Kidney (tissue), 14 donors: ENCODE results near the gene PRKACG. TPM values are rescaled to one million over a fixed set of nuclear protein-coding genes. Genes with fewer than 3 reads are reported as not detected.

Experiments used
- DNase-seq, 5 donors: peaks; one replicate each; pipeline ENCODE4 v3.0.0-alpha.2; 2013 to 2020
- FAIRE-seq: peaks from 2 replicates; lab custom pipeline; 2012; peaks lifted over from hg19 to GRCh38; lab: Jason Lieb, UNC
- H3K27ac ChIP-seq, 2 donors: one replicate each; pipeline ENCODE4 v1.7.0; 2013; ENCODE audit warnings: low read depth in 2 of 2, low read length in 2 of 2, inconsistent platforms in 1 of 2
- H3K27me3 ChIP-seq: one replicate; pipeline ENCODE4 v1.7.1; 2013; ENCODE audit warnings: low read length, inconsistent platforms; ENCODE audit not compliant: control insufficient read depth, insufficient read depth
- H3K36me3 ChIP-seq, 3 donors: one replicate each; pipeline versions ENCODE4 v1.7.0 to v1.7.1; 2013; ENCODE audit warnings: low read length in 3 of 3, control low read depth in 1 of 3, inconsistent platforms in 1 of 3; ENCODE audit not compliant: insufficient read depth in 3 of 3, control insufficient read depth in 2 of 3
- H3K4me1 ChIP-seq, 3 donors: one replicate each; pipeline versions ENCODE4 v1.7.0 to v1.7.1; 2013; ENCODE audit warnings: low read length in 3 of 3, inconsistent platforms in 1 of 3, low read depth in 1 of 3; ENCODE audit not compliant: control insufficient read depth in 2 of 3, insufficient read depth in 2 of 3
- H3K4me3 ChIP-seq, 3 donors: one replicate each; pipeline versions ENCODE4 v1.7.0 to v1.8.1; 2013; ENCODE audit warnings: low read length in 3 of 3, control low read depth in 1 of 3, inconsistent platforms in 1 of 3
- H3K9ac ChIP-seq, 3 donors: one replicate each; pipeline versions ENCODE4 v1.7.0 to v1.7.1; 2013; ENCODE audit warnings: low read length in 3 of 3, control low read depth in 1 of 3, inconsistent platforms in 1 of 3
- H3K9me3 ChIP-seq, 3 donors: one replicate each; pipeline versions ENCODE4 v1.7.0 to v1.7.1; 2013; ENCODE audit warnings: low read length in 3 of 3, control low read depth in 1 of 3, inconsistent platforms in 1 of 3; ENCODE audit not compliant: control insufficient read depth in 2 of 3, insufficient read depth in 1 of 3
- intact Hi-C: fragments of 100-400 bp; cut with DNase I; formaldehyde crosslinking; loops from one replicate; pipeline ENCODE4 v1.11.1; 2022
- polyA plus RNA-seq: library from polyadenylated mRNA; stranded (reverse); fragments of 350-450 nt; fragmentation: Illumina TruSeq; extraction: RNeasy Lipid Tissue Mini Kit (QIAGEN cat#74804); gene quantifications from one replicate; pipeline ENCODE4 v1.2.3, GENCODE V29; 2014; ENCODE audit warnings: low read depth, low replicate concordance; ENCODE audit not compliant: insufficient read depth
- total RNA-seq: library from RNA; stranded (reverse); fragmentation: NEBNext Ultra II Directional; extraction: Animal tissue kit (Norgen Biotek cat#: 25700); gene quantifications from one replicate; pipeline ENCODE4 v1.2.1, GENCODE V29; 2021
- TF ChIP-seq, protein P1 (sequence below): IDR thresholded peaks from 3 replicates; pipeline ENCODE4 v1.5.1; 2012; ENCODE audit warnings: mild to moderate bottlenecking, moderate library complexity, borderline replicate concordance; ENCODE audit not compliant: insufficient read depth; ENCODE audit errors: extremely low read depth
- donor health status: control.
- donor health status: control.
- donor health status: control.
- donor health status: control.
- donor health status: control.
- donor health status: DM: yes; HTN: yes; CAD: no.
- donor health status: Normal renal cell carcinoma (clear cell type).

Gene PRKACG
- total and polyA plus RNA-seq, 2 donors from 2014 or later = not detected

DNA sequence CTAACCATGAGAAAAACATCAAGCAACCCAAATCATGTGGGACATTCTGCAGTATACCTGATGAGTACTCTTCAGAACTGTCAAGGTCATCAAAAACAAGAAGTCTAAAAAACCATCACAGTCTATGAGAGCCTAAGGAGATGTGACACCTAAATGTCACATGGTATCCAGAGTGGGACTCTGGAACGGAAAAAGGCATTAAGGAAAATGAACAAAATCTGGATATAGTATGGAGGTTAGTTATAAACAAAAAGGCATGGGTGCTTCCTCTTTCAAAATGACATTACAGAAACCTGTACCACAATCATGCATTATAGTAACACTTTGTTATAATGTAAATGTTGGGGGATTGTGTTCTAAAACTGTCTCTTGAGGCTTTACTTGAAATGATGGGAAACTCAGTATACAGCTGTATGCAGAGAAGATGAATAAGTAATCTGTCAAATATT is 47.4 kb downstream of the PRKACG start:
- TF ChIP-seq, protein P1, sequence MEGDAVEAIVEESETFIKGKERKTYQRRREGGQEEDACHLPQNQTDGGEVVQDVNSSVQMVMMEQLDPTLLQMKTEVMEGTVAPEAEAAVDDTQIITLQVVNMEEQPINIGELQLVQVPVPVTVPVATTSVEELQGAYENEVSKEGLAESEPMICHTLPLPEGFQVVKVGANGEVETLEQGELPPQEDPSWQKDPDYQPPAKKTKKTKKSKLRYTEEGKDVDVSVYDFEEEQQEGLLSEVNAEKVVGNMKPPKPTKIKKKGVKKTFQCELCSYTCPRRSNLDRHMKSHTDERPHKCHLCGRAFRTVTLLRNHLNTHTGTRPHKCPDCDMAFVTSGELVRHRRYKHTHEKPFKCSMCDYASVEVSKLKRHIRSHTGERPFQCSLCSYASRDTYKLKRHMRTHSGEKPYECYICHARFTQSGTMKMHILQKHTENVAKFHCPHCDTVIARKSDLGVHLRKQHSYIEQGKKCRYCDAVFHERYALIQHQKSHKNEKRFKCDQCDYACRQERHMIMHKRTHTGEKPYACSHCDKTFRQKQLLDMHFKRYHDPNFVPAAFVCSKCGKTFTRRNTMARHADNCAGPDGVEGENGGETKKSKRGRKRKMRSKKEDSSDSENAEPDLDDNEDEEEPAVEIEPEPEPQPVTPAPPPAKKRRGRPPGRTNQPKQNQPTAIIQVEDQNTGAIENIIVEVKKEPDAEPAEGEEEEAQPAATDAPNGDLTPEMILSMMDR = no peak
- Histone ChIP-seq H3K27ac (no peak overlapping the region), H3K36me3 (no peaks in the 10 kb centered on the region), H3K9ac (no peak overlapping the region), H3K4me3 (no peak overlapping the region), H3K9me3 (no peaks in the 10 kb centered on the region), H3K27me3 (no peaks in the 10 kb centered on the region), H3K4me1 (no peaks in the 10 kb centered on the region)
- intact Hi-C loops = no loop called here
- FAIRE-seq (no peak), DNase-seq (no peak)

DNA sequence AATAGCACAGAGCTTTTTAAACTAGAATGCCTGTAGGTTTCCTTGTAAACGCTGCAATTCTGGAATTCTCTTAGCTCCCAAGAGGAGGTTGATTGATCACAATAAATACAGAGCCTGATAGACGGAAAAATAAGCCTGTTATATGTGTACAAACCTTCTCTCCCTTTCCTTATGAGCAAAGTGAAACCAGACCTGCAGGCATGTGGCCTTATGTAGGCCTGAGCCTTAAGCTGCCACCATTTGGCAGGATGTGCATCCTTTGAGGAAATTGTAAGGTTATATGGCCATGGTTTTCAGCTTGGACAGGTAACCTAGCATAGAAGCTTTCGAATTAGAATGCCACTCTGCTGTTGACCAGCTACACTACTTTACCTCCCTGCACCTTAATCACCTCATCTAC is 49.1 kb downstream of the PRKACG start:
- Histone ChIP-seq H3K9me3 (no peaks in the 10 kb centered on the region), H3K27me3 (no peaks in the 10 kb centered on the region), H3K36me3 (no peaks in the 10 kb centered on the region), H3K9ac (no peak overlapping the region), H3K27ac (no peak overlapping the region), H3K4me1 (no peaks in the 10 kb centered on the region), H3K4me3 (no peak overlapping the region)
- DNase-seq (no peak), FAIRE-seq (no peak)
- intact Hi-C loops = no loop called here
- TF ChIP-seq, protein P1 = no peak

DNA sequence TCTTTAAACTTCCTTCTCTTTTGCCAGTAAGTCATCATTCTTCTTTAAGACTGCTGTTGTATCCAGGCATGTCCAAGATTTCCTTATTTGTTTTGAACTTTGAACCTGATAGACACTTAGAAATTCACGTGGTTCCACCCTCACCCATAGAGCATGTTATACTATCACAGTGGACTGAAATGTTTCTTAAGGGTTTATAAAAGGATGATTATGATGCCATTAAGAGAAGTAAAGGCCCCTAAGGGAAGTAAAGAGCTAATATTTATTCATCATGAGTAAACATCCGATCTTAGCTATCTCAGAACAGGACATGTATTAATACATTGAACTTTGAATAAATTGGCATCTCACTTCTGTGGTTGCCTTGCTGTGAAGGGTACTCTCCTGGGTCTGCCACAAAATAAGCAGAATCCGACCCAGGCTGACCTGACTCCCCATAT is 49.8 kb downstream of the PRKACG start:
- H3K4me3 ChIP-seq = no peak overlapping the region
- H3K36me3 ChIP-seq = no peaks in the 10 kb centered on the region
- DNase-seq = no peak
- no peaks in the 10 kb centered on the region for H3K4me1 ChIP-seq
- FAIRE-seq = no peak
- TF ChIP-seq, protein P1 = no peak
- intact Hi-C loops = no loop called here
- H3K27ac ChIP-seq = no peak overlapping the region
- H3K27me3 ChIP-seq = no peaks in the 10 kb centered on the region
- H3K9me3 ChIP-seq = no peaks in the 10 kb centered on the region
- H3K9ac ChIP-seq = no peak overlapping the region

DNA sequence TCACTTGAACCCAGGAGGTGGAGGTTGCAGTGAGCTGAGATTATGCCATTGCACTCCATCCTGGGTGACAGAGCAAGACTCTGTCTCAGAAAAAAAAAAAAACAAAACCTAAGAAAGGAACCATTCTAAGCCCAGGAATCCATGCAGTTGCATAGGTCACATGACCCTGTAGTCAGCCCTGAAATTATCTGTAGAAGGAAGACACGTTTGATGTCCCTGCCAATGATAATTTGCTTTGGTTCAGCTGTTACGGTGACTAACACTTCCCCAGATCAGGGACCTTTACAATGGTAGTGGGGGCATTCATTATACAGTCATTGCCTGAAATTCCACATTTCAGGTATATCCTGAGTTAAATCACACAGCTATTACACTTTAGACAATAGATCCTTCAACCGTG is 50.5 kb downstream of the PRKACG start:
- Histone ChIP-seq H3K4me3 (no peak overlapping the region), H3K9me3 (no peaks in the 10 kb centered on the region), H3K36me3 (no peaks in the 10 kb centered on the region), H3K27me3 (no peaks in the 10 kb centered on the region), H3K4me1 (no peaks in the 10 kb centered on the region), H3K27ac (no peak overlapping the region), H3K9ac (no peak overlapping the region)
- TF ChIP-seq, protein P1 = no peak
- intact Hi-C loops = no loop called here
- DNase-seq (no peak), FAIRE-seq (no peak)
